ENCODE results near the gene ARMC7. TPM values are rescaled to one million over a fixed set of nuclear protein-coding genes. Genes with fewer than 3 reads are reported as not detected.
"Not testable (repeated sequence)": the region's sequence is repeated elsewhere in the genome, so short reads cannot be mapped to it uniquely, and the experiment has no call there.

The ARMC7 gene
- total RNA-seq, 4 donors from 2014 or later: 7.5 to 15.5 (median 10.5) TPM

DNA sequence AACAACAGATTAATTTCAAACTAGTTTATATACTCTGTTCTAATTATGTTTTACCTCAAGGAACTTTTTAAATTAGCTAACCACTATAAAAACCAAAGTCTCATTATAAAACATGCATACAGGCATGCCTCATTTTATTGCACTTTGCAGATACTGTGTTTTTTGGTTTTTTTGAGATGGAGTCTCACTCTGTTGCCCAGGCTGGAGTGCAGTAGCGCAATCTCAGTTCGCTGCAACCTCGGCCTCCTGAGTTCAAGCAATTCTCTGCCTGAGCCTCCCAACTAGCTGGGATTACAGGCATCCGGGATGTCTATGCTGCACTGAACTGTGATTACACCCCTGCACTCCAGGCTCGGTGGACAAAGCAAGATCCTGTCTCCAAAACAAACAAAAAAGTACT lies 53.3 kb downstream of the ARMC7 start:
- TF ChIP-seq POLR2A (IDR thresholded peaks at IDR 0.05): no peak
- no peak for TF ChIP-seq POLR2AphosphoS5 (IDR thresholded peaks at IDR 0.05)
- TF ChIP-seq, protein P1, sequence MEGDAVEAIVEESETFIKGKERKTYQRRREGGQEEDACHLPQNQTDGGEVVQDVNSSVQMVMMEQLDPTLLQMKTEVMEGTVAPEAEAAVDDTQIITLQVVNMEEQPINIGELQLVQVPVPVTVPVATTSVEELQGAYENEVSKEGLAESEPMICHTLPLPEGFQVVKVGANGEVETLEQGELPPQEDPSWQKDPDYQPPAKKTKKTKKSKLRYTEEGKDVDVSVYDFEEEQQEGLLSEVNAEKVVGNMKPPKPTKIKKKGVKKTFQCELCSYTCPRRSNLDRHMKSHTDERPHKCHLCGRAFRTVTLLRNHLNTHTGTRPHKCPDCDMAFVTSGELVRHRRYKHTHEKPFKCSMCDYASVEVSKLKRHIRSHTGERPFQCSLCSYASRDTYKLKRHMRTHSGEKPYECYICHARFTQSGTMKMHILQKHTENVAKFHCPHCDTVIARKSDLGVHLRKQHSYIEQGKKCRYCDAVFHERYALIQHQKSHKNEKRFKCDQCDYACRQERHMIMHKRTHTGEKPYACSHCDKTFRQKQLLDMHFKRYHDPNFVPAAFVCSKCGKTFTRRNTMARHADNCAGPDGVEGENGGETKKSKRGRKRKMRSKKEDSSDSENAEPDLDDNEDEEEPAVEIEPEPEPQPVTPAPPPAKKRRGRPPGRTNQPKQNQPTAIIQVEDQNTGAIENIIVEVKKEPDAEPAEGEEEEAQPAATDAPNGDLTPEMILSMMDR (IDR thresholded peaks at IDR 0.05): no peak
- DNase-seq (ENCODE audit: low spot score in 2 of 2): peak in 1 of 2 donors; percentile 15
- 94% methylated on average over 5 of the region's 5 CpGs for WGBS

DNA sequence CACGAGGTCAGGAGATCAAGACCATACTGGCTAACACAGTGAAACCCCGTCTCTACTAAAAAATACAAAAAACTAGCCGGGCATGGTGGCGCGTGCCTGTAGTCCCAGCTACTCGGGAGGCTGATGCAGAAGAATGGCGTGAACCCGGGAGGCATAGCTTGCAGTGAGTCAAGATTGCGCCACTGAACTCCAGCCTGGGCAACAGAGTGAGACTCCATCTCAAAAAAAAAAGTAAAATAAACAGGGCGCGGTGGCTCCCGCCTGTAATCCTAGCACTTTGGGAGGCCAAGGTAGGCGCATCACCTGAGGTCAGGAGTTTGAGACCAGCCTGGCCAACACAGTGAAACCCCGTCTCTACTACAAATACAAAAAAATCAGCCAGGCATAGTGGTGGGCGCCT lies 54.8 kb downstream of the ARMC7 start:
- WGBS: 97% methylated on average over 15 of the region's 15 CpGs
- not testable (repeated sequence) for H3K9me3 ChIP-seq, H3K4me3 ChIP-seq, H3K27me3 ChIP-seq, H3K27ac ChIP-seq, H3K4me1 ChIP-seq
- H3K36me3 ChIP-seq: peaks cover 47% of the 10 kb centered on the region
- DNase-seq (ENCODE audit: low spot score in 2 of 2): peak in 1 of 2 donors; percentile 35

More for the DNA sequence above, 53.3 kb downstream of the ARMC7 start:
- peaks cover 38% of the 10 kb centered on the region for H3K36me3 ChIP-seq
- no peaks in the 10 kb centered on the region for H3K9me3 ChIP-seq
- H3K27ac ChIP-seq: no peak overlapping the region
- H3K27me3 ChIP-seq: no peaks in the 10 kb centered on the region
- H3K4me3 ChIP-seq: no peak overlapping the region
- no peaks in the 10 kb centered on the region for H3K4me1 ChIP-seq

DNA sequence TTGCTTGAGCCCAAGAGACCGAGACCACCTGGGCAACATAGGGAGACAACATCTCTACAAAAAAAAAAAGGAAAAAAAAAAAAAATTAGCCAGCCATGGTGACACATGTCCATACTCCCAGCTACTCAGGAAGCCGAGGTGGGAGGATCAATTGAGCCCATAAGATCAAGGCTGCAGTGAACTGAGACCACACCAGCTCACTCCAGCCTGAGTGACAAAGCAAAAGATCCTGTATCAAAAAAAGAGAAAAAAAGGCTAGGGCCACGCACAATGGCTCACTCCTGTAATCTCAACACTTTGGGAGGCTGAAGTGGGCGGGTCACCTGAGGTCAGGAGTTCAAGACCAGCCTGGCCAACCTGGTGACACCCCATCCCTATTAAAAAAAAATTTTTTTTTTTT lies 59.2 kb downstream of the ARMC7 start:
- no peak for DNase-seq (ENCODE audit: low spot score in 2 of 2)
- Histone ChIP-seq H3K4me3 (no peak overlapping the region), H3K9me3 (no peaks in the 10 kb centered on the region), H3K27ac (no peak overlapping the region), H3K27me3 (no peaks in the 10 kb centered on the region), H3K36me3 (peaks cover 71% of the 10 kb centered on the region), H3K4me1 (peaks cover 15% of the 10 kb centered on the region)
- WGBS: 94% methylated on average over 4 of the region's 4 CpGs
- TF ChIP-seq, protein P1 (IDR thresholded peaks at IDR 0.05): no peak
- no peak for TF ChIP-seq POLR2A (IDR thresholded peaks at IDR 0.05)
- TF ChIP-seq EP300 (IDR thresholded peaks at IDR 0.05): no peak
- TF ChIP-seq POLR2AphosphoS5 (IDR thresholded peaks at IDR 0.05): no peak

DNA sequence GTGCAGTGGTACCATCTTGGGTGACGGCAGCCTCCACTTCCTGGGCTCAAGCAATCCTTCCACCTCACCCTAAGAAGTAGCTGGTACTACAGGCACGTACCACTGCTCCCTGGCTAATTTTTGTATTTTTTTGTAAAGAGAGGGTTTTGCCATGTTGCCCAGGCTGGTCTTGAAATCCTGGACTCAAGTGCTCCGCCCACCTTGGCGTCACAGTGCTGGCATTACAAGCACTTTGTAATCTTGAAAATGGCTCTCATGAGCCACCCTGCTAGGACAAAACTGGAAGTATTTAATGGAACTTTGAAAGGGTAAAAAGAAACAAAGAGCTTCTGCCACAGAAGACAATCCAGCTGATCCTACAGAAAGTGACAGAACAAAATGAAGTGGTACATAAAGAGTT lies 63.8 kb downstream of the ARMC7 start:
- Histone ChIP-seq H3K27me3 (no peaks in the 10 kb centered on the region), H3K4me1 (peaks cover 16% of the 10 kb centered on the region), H3K36me3 (peaks cover 80% of the 10 kb centered on the region), H3K4me3 (no peak overlapping the region), H3K27ac (no peak overlapping the region), H3K9me3 (no peaks in the 10 kb centered on the region)
- 79% methylated on average over 4 of the region's 4 CpGs for WGBS
- TF ChIP-seq POLR2A (IDR thresholded peaks at IDR 0.05): no peak
- no peak for TF ChIP-seq EP300 (IDR thresholded peaks at IDR 0.05)
- no peak for TF ChIP-seq POLR2AphosphoS5 (IDR thresholded peaks at IDR 0.05)
- TF ChIP-seq, protein P1 (IDR thresholded peaks at IDR 0.05): no peak
- no peak for DNase-seq (ENCODE audit: low spot score in 2 of 2)

DNA sequence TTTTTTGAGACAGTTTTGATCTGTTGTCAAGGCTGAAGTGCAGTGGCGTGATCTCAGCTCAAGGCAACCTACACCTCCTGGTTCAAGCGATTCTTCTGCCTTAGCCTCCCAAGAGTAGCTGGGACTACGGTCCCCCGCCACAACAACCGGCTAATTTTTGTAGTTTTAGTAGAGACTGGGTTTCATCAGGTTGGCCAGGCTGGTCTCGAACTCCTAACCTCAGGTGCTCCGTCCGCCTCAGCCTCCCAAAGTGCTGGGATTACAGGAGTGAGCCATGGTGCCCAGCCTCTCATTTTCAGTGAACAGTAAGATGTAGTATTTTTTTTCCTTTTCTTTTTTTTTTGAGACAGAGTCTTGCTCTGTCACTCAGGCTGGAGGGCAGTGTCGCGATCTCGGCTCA lies 65.2 kb downstream of the ARMC7 start:
- TF ChIP-seq, protein P1 (IDR thresholded peaks at IDR 0.05): no peak
- TF ChIP-seq POLR2A (IDR thresholded peaks at IDR 0.05) (no peak), POLR2AphosphoS5 (IDR thresholded peaks at IDR 0.05) (no peak), EP300 (IDR thresholded peaks at IDR 0.05) (no peak)
- Histone ChIP-seq H3K36me3 (peaks cover 81% of the 10 kb centered on the region), H3K27ac (no peak overlapping the region), H3K4me3 (no peak overlapping the region), H3K4me1 (peaks cover 31% of the 10 kb centered on the region), H3K9me3 (no peaks in the 10 kb centered on the region), H3K27me3 (no peaks in the 10 kb centered on the region)
- WGBS: 92% methylated on average over 11 of the region's 11 CpGs
- no peak for DNase-seq (ENCODE audit: low spot score in 2 of 2)

DNA sequence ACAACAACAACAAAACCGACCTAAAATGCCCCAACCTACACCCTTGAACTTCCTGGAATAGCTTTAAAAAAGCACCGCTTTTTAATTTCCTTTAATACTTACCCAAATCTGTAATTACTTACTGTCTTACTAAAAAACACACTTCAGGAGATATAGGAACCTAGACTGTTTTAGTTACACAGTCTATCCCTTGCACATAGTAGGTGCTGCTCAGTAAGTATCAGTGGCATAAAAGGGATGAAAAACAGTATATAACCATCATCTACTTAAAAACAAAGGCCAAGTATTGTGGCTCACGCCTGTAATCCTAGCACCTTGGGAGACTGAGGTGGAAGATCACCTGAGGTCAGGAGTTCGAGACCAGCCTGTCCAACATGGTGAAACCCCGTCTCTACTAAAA lies 66.9 kb downstream of the ARMC7 start:
- DNase-seq (ENCODE audit: low spot score in 2 of 2): no peak
- Histone ChIP-seq H3K27me3 (no peaks in the 10 kb centered on the region), H3K4me1 (peaks cover 35% of the 10 kb centered on the region), H3K4me3 (no peak overlapping the region), H3K27ac (no peak overlapping the region), H3K36me3 (peaks cover 75% of the 10 kb centered on the region), H3K9me3 (no peaks in the 10 kb centered on the region)
- TF ChIP-seq POLR2A (IDR thresholded peaks at IDR 0.05) (no peak), POLR2AphosphoS5 (IDR thresholded peaks at IDR 0.05) (no peak)
- TF ChIP-seq, protein P1 (IDR thresholded peaks at IDR 0.05): no peak
- WGBS: 92% methylated on average over 5 of the region's 5 CpGs

Data from suprapubic skin (tissue), 4 donors.